ENCODE measurements around the gene TUFM. TPM values are rescaled to one million over a fixed set of nuclear protein-coding genes. Genes with fewer than 3 reads are reported as not detected.

TUFM gene
- total and polyA plus RNA-seq, 2 of the 8 experiments (the other 6 are each of a cell fraction or from before 2014, with no cell fraction given) = 216 to 249 TPM

GRCh38 chr16:28836761-28837064, 9.4 kb downstream of the TUFM start:
- WGBS, 2 experiments (ENCODE audit: extremely low coverage in 1 of 2, insufficient coverage in 1 of 2, insufficient read length in 1 of 2, insufficient replicate concordance in 2 of 2, low coverage in 1 of 2, low lambda C conversion rate in 2 of 2, missing lambda C conversion rate in 1 of 2) = 94% methylated on average over 5 of the region's 8 CpGs; no CpG with 5 or more reads in 1 of the 2 experiments
- Histone ChIP-seq H3K18ac (ENCODE audit: extremely low read depth, low read length) (no peak overlapping the region), H3K9ac (replicated peaks in 1 of 4; ENCODE audit: extremely low read depth in 1 of 4, low read depth in 3 of 4, low read length in 3 of 4) (no peak overlapping the region), H2BK12ac (ENCODE audit: low read depth, low read length) (no peak overlapping the region), H2BK5ac (ENCODE audit: low read depth, low read length) (no peak overlapping the region), H3K4ac (replicated peaks; ENCODE audit: insufficient read length, low read depth, low read length) (no peak overlapping the region), H3K23ac (ENCODE audit: insufficient read length) (no peak overlapping the region), H2AK5ac (ENCODE audit: low read depth, low read length) (no peak overlapping the region), H3K4me1 (replicated peaks in 1 of 4; ENCODE audit: control insufficient read depth in 3 of 4, insufficient read depth in 4 of 4, low read length in 3 of 4) (no peaks in the 10 kb centered on the region), H2AFZ (ENCODE audit: low read length) (no peak overlapping the region), H4K5ac (ENCODE audit: insufficient read length, low read depth, low read length) (no peak overlapping the region), H3K27ac (ENCODE audit: low read depth, low read length) (no peak overlapping the region), H4K20me1 (replicated peaks in 1 of 2; ENCODE audit: control insufficient read depth in 1 of 2, insufficient read depth in 2 of 2, low read length in 2 of 2) (peaks cover 2 to 24% of the 10 kb centered on the region in 2 experiments), H3K4me3 (ENCODE audit: extremely low read depth in 1 of 4, insufficient read depth in 2 of 4, low read depth in 3 of 4, low read length in 4 of 4) (no peak overlapping the region), H3K27me3 (replicated peaks in 1 of 4; ENCODE audit: control insufficient read depth in 3 of 4, extremely low read depth in 1 of 4, insufficient read depth in 3 of 4, low read length in 3 of 4) (no peaks in the 10 kb centered on the region), H2BK15ac (ENCODE audit: low read length) (no peak overlapping the region), H4K91ac (replicated peaks; ENCODE audit: insufficient read length, low read length) (no peak overlapping the region), H3K36me3 (ENCODE audit: control insufficient read depth in 2 of 4, insufficient read depth in 4 of 4, low read length in 3 of 4) (peaks cover 40 to 68% (median 53%) of the 10 kb centered on the region in 4 experiments), H3K79me2 (ENCODE audit: control insufficient read depth in 1 of 2, insufficient read depth in 2 of 2, low read length in 2 of 2) (no peaks in the 10 kb centered on the region), H3K4me2 (ENCODE audit: insufficient read depth in 1 of 2, low read depth in 2 of 2, low read length in 2 of 2) (no peak overlapping the region), H3K14ac (ENCODE audit: insufficient read length) (no peak overlapping the region), H2BK120ac (replicated peaks; ENCODE audit: low read depth, low read length) (no peak overlapping the region), H3K9me3 (ENCODE audit: insufficient read depth in 2 of 2, low read depth in 1 of 2, low read length in 1 of 2) (no peaks in the 10 kb centered on the region), H3K23me2 (ENCODE audit: low read depth, low read length) (no peaks in the 10 kb centered on the region; the same call in 1 of the 2 replicates), H4K8ac (ENCODE audit: extremely low read depth, insufficient read depth, low read length) (no peak overlapping the region), H2BK20ac (ENCODE audit: low read length) (no peak overlapping the region), H3K79me1 (ENCODE audit: low read depth, low read length) (0 out of 2 replicates have a peak, but pooled peaks cover 2% of the 10 kb centered on the region), H3K56ac (replicated peaks; ENCODE audit: insufficient read length, low read depth, low read length) (no peak overlapping the region)
- POLR2A ChIA-PET (ENCODE audit: partially characterized antibody) = interaction anchor here (0.6 to 23.4 kb wide), 6 partner anchors 3 to 130 kb away, joined by 4 to 756 read pairs (median 90); partner anchors contain the start of genes ATP2A1, ATXN2L, SH2B1 and TUFM
- FAIRE-seq = no peak
- CTCF ChIA-PET (ENCODE audit: partially characterized antibody) = interaction anchor here (1.2 to 4.5 kb wide), 3 partner anchors 9 to 108 kb away, joined by 3 to 26 read pairs (median 4); partner anchors contain the start of gene TUFM
- no peak for DNase-seq (ENCODE audit: low read depth in 1 of 2, low spot score in 2 of 2)
- TF ChIP-seq CREB1 (IDR thresholded peaks at IDR 0.05) (no peak), RNF2 (IDR thresholded peaks at IDR 0.05; ENCODE audit: borderline replicate concordance, low read depth, low read length, missing control alignments, poor library complexity, severe bottlenecking) (no peak), CTBP2 (IDR thresholded peaks at IDR 0.05; ENCODE audit: borderline replicate concordance, insufficient read depth, insufficient read length, low read length) (no peak), FOSL1 (IDR thresholded peaks at IDR 0.05; ENCODE audit: insufficient read depth, low read depth, low read length) (no peak), KDM5A (IDR thresholded peaks at IDR 0.05; ENCODE audit: low read length) (no peak), POU5F1 (IDR thresholded peaks at IDR 0.05; ENCODE audit: low read depth, low read length) (no peak), RXRA (IDR thresholded peaks at IDR 0.05; ENCODE audit: insufficient read depth, low read depth, low read length) (no peak), ZNF274 (IDR thresholded peaks at IDR 0.05; ENCODE audit: borderline replicate concordance, extremely low read depth, low read length) (no peak), EZH2 (IDR thresholded peaks at IDR 0.05; ENCODE audit: low read depth, low read length, severe bottlenecking) (no peak), CBX8 (IDR thresholded peaks at IDR 0.05; ENCODE audit: borderline replicate concordance, low read depth, low read length) (no peak), HDAC6 (IDR thresholded peaks at IDR 0.05; ENCODE audit: low read depth, low read length) (no peak), SP4 (IDR thresholded peaks at IDR 0.05; ENCODE audit: low read length) (no peak)

Measured in H1 (cell line).